Trophoblast cell (in vitro differentiated cells and primary cell): Measurements from ENCODE around the gene HOMER2.

ENCODE experiments used
- DNase-seq, 2 donors: peaks; one replicate each; pipeline ENCODE4 v3.0.0-alpha.2; 2016
- H2AFZ ChIP-seq: 2 replicates; pipeline ENCODE4 v1.6.1; 2013; ENCODE audit warnings: low read length, moderate library complexity, mild to moderate bottlenecking; ENCODE audit not compliant: insufficient read depth, poor library complexity
- H2AK5ac ChIP-seq: 2 replicates; pipeline ENCODE4 v1.6.1; 2013; ENCODE audit warnings: mild to moderate bottlenecking, low read length
- H2BK120ac ChIP-seq: 2 replicates; pipeline ENCODE4 v1.6.1; 2013; ENCODE audit warnings: low read length, mild to moderate bottlenecking, moderate library complexity; ENCODE audit not compliant: insufficient read depth, poor library complexity
- H2BK12ac ChIP-seq: 2 replicates; pipeline ENCODE4 v1.6.1; 2013; ENCODE audit warnings: mild to moderate bottlenecking, low read length, moderate library complexity
- H2BK5ac ChIP-seq: 2 replicates; pipeline ENCODE4 v1.6.1; 2013; ENCODE audit warnings: low read length, low read depth, moderate library complexity, mild to moderate bottlenecking; ENCODE audit not compliant: poor library complexity
- H3K14ac ChIP-seq: 2 replicates; pipeline ENCODE4 v1.6.1; 2013; ENCODE audit warnings: mild to moderate bottlenecking, low read length
- H3K18ac ChIP-seq: 2 replicates; pipeline ENCODE4 v1.6.1; 2013; ENCODE audit warnings: mild to moderate bottlenecking, low read length
- H3K23ac ChIP-seq: 2 replicates; pipeline ENCODE4 v1.6.1; 2013; ENCODE audit warnings: low read length
- H3K27ac ChIP-seq: 2 replicates; pipeline ENCODE4 v1.5.1; 2013; ENCODE audit warnings: low read depth, mild to moderate bottlenecking, inconsistent platforms, low read length, moderate library complexity
- H3K27me3 ChIP-seq: 2 replicates; pipeline ENCODE4 v1.6.1; 2013; ENCODE audit warnings: inconsistent platforms, mild to moderate bottlenecking, low read length, moderate library complexity; ENCODE audit not compliant: insufficient read depth
- H3K36me3 ChIP-seq, 2 experiments: 1 replicate in 1 of 2; 2 replicates in 1 of 2; pipeline ENCODE4 v1.6.1; 2013; ENCODE audit warnings: low read length in 2 of 2, mild to moderate bottlenecking in 2 of 2, moderate library complexity in 1 of 2; ENCODE audit not compliant: insufficient read depth in 2 of 2, control insufficient read depth in 1 of 2
- H3K4ac ChIP-seq: 2 replicates; pipeline ENCODE4 v1.6.1; 2013; ENCODE audit warnings: low read depth, mild to moderate bottlenecking, low read length, moderate library complexity
- H3K4me1 ChIP-seq, 2 experiments: 1 replicate in 1 of 2; 2 replicates in 1 of 2; pipeline ENCODE4 v1.6.1; 2013; ENCODE audit warnings: low read length in 2 of 2, mild to moderate bottlenecking in 2 of 2, moderate library complexity in 1 of 2; ENCODE audit not compliant: insufficient read depth in 2 of 2, control insufficient read depth in 1 of 2
- H3K4me2 ChIP-seq: 2 replicates; pipeline ENCODE4 v1.6.1; 2013; ENCODE audit warnings: inconsistent platforms, mild to moderate bottlenecking, low read length, moderate library complexity
- H3K4me3 ChIP-seq: 2 replicates; pipeline ENCODE4 v1.5.1; 2013; ENCODE audit warnings: mild to moderate bottlenecking, low read depth, low read length, inconsistent platforms
- H3K79me1 ChIP-seq: one replicate; pipeline ENCODE4 v1.6.1; 2013; ENCODE audit warnings: low read length
- H3K79me2 ChIP-seq: 2 replicates; pipeline ENCODE4 v1.6.1; 2013; ENCODE audit warnings: low read length, mild to moderate bottlenecking; ENCODE audit not compliant: control insufficient read depth, insufficient read depth, poor library complexity
- H3K9ac ChIP-seq: 2 replicates; pipeline ENCODE4 v1.6.1; 2013; ENCODE audit warnings: mild to moderate bottlenecking, low read length
- H3K9me3 ChIP-seq: 2 replicates; pipeline ENCODE4 v1.6.1; 2013; ENCODE audit warnings: low read depth, mild to moderate bottlenecking, control low read depth, inconsistent platforms, low read length; ENCODE audit not compliant: insufficient read depth
- H4K12ac ChIP-seq: 2 replicates; pipeline ENCODE4 v1.6.1; 2013; ENCODE audit warnings: low read depth, mild to moderate bottlenecking, low read length, moderate library complexity
- H4K8ac ChIP-seq: 2 replicates; pipeline ENCODE4 v1.6.1; 2013; ENCODE audit warnings: low read depth, mild to moderate bottlenecking, low read length, moderate library complexity
- H4K91ac ChIP-seq: one replicate; pipeline ENCODE4 v1.6.1; 2013; ENCODE audit warnings: low read depth, mild to moderate bottlenecking, low read length, moderate library complexity
- WGBS: extraction: QIAGEN DNeasy Blood & Tissue Kit; methylation state at CpG from one replicate; pipeline ENCODE4 v1.1.7; 2013; ENCODE audit warnings: missing lambda C conversion rate; ENCODE audit not compliant: insufficient read length, insufficient coverage; ENCODE audit errors: extremely low coverage; 5-methylcytosine and 5-hydroxymethylcytosine counted together

The HOMER2 gene

DNA sequence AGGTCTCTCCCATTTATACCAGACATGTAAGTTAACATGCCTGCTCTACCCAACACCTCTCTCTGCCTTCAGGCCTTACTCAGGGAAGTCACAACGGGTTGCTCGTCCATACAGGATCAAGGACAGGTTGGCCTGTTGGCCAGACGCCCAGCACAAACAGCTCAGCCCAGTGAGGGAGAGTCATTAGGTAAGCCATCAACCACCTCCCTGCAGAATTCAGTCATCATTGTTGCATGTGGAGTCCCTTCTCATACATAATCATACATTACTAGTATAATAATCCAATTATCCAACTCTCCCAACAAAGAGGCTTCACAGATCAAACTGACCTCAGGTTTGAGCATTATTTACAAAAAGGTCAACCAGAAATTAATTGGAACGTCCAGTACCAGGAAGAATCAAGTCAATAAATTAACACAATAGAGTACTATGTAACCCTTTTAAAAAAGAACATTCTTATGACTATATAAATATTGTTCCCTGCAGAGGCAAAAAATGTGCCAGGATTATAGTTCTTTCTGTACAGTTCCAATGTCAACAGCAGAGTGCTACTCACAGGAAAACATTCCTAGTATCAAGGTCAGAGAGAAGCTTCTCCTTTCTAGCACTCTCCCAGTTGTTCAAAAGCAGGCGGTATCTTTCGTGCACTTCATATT, 33.2 kb downstream of the HOMER2 start:
- DNase-seq = no peak
- H3K4me2 ChIP-seq = no peak overlapping the region
- no peak overlapping the region for H4K12ac ChIP-seq
- H3K23ac ChIP-seq = no peak overlapping the region
- H3K14ac ChIP-seq = no peak overlapping the region
- H3K9ac ChIP-seq = no peak overlapping the region
- H2AFZ ChIP-seq = no peak overlapping the region
- H2AK5ac ChIP-seq = no peak overlapping the region
- H3K79me2 ChIP-seq = no peaks in the 10 kb centered on the region
- no peak overlapping the region for H3K27ac ChIP-seq
- H4K91ac ChIP-seq = no peak overlapping the region
- H2BK120ac ChIP-seq = no peak overlapping the region
- H4K8ac ChIP-seq = no peak overlapping the region
- H3K27me3 ChIP-seq = no peaks in the 10 kb centered on the region
- no peaks in the 10 kb centered on the region for H3K4me1 ChIP-seq
- no CpG with 5 or more reads among the region's 6 CpGs for WGBS
- H2BK12ac ChIP-seq = no peak overlapping the region
- no peak overlapping the region for H2BK5ac ChIP-seq
- H3K4me3 ChIP-seq = no peak overlapping the region
- H3K79me1 ChIP-seq = no peaks in the 10 kb centered on the region
- H3K18ac ChIP-seq = no peak overlapping the region
- no peaks in the 10 kb centered on the region for H3K36me3 ChIP-seq
- no peak overlapping the region for H3K4ac ChIP-seq
- H3K9me3 ChIP-seq = peaks cover 2% of the 10 kb centered on the region

DNA sequence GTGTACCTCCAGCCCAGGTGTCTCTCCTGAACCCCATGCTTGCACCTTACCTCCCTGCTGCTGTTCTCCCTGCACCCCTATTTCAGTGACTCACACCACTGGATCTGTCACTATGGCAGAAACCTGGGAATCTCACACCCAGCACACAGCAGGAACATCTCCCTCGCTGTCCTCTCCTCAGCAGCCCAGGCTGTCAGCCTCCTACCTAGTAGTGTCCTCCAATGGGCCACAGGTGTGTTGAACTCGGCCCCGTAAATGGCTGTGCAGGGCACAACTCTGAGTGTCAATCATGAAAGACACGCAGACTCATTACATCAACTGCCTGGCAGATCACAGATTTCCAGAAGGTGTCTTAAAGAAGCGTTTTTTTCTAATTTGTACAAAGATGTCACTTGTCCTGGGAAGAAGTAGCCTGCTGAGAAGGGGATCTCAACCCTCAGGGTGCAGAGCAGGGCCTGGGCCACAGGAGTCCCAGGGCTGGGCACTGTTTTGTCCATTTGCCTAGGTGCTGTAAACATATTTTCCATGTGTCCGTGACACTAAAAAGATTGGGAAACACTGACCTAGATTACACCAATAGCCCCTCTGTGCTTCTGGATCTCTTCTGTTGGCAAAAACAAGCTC, 33.8 kb downstream of the HOMER2 start:
- no peak overlapping the region for H4K8ac ChIP-seq
- no peak overlapping the region for H3K4me3 ChIP-seq
- no peak overlapping the region for H4K12ac ChIP-seq
- peaks cover 2% of the 10 kb centered on the region for H3K9me3 ChIP-seq
- H2BK12ac ChIP-seq = no peak overlapping the region
- H3K79me2 ChIP-seq = no peaks in the 10 kb centered on the region
- no peaks in the 10 kb centered on the region for H3K27me3 ChIP-seq
- H3K18ac ChIP-seq = no peak overlapping the region
- H3K4me1 ChIP-seq = no peaks in the 10 kb centered on the region
- H3K36me3 ChIP-seq = no peaks in the 10 kb centered on the region
- no peak overlapping the region for H3K9ac ChIP-seq
- no peak overlapping the region for H3K4me2 ChIP-seq
- H3K27ac ChIP-seq = no peak overlapping the region
- H3K14ac ChIP-seq = no peak overlapping the region
- H2BK5ac ChIP-seq = no peak overlapping the region
- H3K4ac ChIP-seq = no peak overlapping the region
- no peaks in the 10 kb centered on the region for H3K79me1 ChIP-seq
- WGBS = no CpG with 5 or more reads among the region's 6 CpGs
- H4K91ac ChIP-seq = no peak overlapping the region
- H2AK5ac ChIP-seq = no peak overlapping the region
- H3K23ac ChIP-seq = no peak overlapping the region
- no peak overlapping the region for H2BK120ac ChIP-seq
- DNase-seq = no peak
- no peak overlapping the region for H2AFZ ChIP-seq

DNA sequence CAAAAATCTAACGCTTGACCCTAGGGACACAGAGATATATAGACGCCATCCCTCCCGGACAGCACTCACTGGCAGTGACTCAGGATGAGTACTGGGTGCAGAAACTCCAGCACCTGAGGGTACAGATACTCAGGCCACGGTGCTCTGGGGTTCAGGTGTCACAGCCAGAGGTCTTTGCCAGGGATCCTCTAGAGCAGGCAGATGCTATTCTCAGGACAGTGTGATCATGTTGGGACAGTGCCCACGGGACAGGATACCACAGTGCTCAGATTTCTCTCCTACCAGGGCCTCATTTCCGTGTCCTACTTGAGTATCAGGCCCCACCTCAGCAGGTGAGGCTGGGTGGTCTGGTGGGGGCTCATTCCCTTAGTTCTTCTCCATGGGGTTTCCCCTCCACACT, 34.4 kb downstream of the HOMER2 start:
- Histone ChIP-seq H3K9ac (no peak overlapping the region), H3K9me3 (peaks cover 2% of the 10 kb centered on the region), H2BK120ac (no peak overlapping the region), H4K12ac (no peak overlapping the region), H3K4ac (no peak overlapping the region), H4K91ac (no peak overlapping the region), H3K79me1 (no peaks in the 10 kb centered on the region), H3K79me2 (no peaks in the 10 kb centered on the region), H2BK12ac (no peak overlapping the region), H3K23ac (no peak overlapping the region), H2AFZ (no peak overlapping the region), H2BK5ac (no peak overlapping the region), H3K4me2 (no peak overlapping the region), H3K14ac (no peak overlapping the region), H3K4me1 (no peaks in the 10 kb centered on the region), H3K4me3 (no peak overlapping the region), H2AK5ac (no peak overlapping the region), H3K27me3 (no peaks in the 10 kb centered on the region), H4K8ac (no peak overlapping the region), H3K27ac (no peak overlapping the region), H3K36me3 (no peaks in the 10 kb centered on the region), H3K18ac (no peak overlapping the region)
- WGBS = no CpG with 5 or more reads among the region's 6 CpGs
- no peak for DNase-seq

DNA sequence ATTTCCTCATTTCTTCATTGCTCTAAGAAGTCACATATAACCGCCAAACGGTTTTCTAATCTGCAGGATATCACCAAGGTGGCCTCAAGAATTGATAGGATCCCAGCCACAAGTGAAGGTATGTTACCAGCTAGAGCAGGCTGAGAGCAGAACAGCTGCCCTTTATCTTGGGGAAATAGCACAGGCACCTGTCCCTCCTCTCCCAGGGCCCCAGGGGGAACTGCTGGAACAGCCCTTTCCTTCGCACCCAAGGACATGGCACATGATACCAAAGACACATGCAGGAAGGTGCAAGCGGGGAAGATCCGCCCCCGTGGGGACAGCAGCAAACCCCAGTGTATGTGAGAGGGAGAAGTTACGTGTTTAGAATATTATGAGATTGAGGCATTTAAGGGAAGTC, 35.3 kb downstream of the HOMER2 start:
- DNase-seq = no peak
- WGBS = 100% methylated on average over 1 of the region's 7 CpGs

More for the DNA sequence above, 35.3 kb downstream of the HOMER2 start:
- Histone ChIP-seq H2AFZ (no peak overlapping the region), H2AK5ac (no peak overlapping the region), H4K91ac (no peak overlapping the region), H3K4me2 (no peak overlapping the region), H2BK120ac (no peak overlapping the region), H3K4me1 (no peaks in the 10 kb centered on the region), H4K12ac (no peak overlapping the region), H3K79me1 (no peaks in the 10 kb centered on the region), H2BK5ac (no peak overlapping the region), H3K18ac (no peak overlapping the region), H3K36me3 (no peaks in the 10 kb centered on the region), H3K27me3 (no peaks in the 10 kb centered on the region), H4K8ac (no peak overlapping the region), H2BK12ac (no peak overlapping the region), H3K79me2 (no peaks in the 10 kb centered on the region), H3K9me3 (peaks cover 2% of the 10 kb centered on the region), H3K4me3 (no peak overlapping the region), H3K23ac (no peak overlapping the region), H3K9ac (no peak overlapping the region), H3K4ac (no peak overlapping the region), H3K14ac (no peak overlapping the region), H3K27ac (no peak overlapping the region)
